Central memory CD4-positive, alpha-beta T cell (primary cell): Measurements from ENCODE around the gene ERV3-1.
A peak's percentile ranks its signal among the peaks of the same experiment; 100 is the strongest.
"Not testable (repeated sequence)": the region's sequence is repeated elsewhere in the genome, so short reads cannot be mapped to it uniquely, and the experiment has no call there.

Experiments used
- DNase-seq: peaks from one replicate; pipeline ENCODE4 v3.0.0; 2022
- total RNA-seq, 3 experiments: gene quantifications; one replicate each; lab custom pipeline; 2026; lab: John Stamatoyannopoulos, UW

The ERV3-1 gene, protein sequence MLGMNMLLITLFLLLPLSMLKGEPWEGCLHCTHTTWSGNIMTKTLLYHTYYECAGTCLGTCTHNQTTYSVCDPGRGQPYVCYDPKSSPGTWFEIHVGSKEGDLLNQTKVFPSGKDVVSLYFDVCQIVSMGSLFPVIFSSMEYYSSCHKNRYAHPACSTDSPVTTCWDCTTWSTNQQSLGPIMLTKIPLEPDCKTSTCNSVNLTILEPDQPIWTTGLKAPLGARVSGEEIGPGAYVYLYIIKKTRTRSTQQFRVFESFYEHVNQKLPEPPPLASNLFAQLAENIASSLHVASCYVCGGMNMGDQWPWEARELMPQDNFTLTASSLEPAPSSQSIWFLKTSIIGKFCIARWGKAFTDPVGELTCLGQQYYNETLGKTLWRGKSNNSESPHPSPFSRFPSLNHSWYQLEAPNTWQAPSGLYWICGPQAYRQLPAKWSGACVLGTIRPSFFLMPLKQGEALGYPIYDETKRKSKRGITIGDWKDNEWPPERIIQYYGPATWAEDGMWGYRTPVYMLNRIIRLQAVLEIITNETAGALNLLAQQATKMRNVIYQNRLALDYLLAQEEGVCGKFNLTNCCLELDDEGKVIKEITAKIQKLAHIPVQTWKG
- total RNA-seq = 3.1 to 16.6 (median 5.4) reads per million in 3 experiments

DNA sequence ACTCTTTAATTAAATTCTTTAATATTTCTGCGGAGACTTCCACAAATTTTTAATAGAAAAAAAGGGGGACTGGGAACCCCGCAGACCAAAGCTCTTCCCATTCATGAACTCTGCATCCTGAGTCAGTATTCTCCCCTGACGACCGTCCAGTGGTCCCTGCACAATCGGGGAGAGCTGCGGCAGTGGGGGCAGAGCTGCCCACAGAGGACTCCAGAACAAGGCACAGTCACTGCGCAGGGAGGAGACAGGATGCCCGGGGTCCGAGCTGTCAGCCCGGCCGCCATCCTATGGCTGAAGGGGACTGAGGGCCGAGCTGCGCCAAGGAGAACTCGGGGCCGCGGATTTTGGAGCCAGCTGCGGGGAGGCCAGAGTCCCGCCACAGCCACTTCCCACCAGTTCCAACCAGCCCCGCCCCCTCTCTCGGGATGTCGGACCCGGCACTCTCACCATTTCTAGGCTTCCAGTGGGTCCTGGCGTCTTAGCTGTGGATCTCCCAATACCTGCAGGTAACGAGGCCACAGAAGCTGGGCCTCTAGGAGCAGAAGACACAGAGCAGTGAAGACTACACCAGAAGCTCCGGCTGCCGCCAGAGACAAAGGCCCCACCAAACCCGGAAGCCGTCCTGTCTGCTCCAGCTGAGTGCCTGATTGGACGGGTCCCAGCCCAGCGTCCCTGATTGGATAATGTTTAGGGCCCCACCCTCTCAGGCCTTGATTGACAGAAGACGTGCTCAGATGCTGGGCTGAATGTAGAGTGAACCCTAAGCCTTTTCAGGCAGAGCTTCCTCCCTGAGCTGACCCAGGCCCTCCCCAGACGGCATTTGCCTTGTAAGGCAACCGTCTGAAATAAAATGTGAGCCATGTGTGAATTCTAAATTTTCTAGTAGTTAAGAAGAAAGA lies at the start of gene ERV3-1:
Gene ERV3-1, minus strand, starts transcription at position 594 of the 899 bp plus-strand sequence. CDS start 13,661 bp downstream, outside the sequence.
- peak; percentile 93 for DNase-seq

DNA sequence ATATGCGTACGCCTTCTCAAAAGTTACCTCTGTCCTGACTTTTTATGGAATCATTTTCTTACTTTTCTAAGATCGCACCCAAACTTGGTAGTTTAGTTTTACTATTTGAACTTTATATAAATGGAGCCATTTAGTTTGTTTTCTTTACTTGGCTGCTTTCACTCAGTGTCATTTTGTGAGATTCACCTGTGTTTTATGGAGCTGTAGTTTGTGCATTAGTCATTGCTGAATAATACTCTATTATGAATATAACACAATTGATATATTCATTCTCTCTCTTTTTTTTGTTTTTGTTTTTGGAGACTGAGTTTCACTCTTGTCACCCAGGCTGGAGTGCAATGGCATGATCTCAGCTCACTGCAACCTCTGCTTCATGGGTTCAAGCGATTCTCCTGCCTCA lies 49.3 kb upstream of the ERV3-1 start:
- not testable (repeated sequence) for DNase-seq

DNA sequence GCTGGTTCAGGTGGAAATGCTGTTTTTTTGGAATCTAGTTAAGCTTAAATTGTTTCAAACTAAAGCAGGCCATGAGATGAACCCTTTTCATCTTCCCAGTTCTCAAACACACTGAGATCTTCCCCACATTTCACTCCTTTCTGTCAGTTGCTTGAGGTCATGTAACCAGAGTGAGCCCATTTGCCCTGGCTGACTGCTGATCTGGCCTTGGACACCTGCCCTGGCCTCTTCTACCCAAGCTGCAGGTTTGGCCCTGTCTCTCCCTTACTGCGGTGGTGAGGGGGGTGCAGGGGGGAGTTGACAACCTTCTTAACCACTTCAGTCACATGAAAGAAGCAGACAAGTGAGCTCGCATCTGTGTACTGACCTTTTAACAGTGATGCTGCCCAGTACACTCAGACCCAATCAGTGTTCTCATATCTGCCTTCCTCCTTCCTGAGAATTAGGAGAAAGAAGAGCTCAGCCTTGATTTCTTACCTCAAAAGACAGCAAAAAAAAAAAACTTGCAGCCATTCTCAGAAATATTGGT lies 48.0 kb upstream of the ERV3-1 start:
- DNase-seq = not testable (repeated sequence)

DNA sequence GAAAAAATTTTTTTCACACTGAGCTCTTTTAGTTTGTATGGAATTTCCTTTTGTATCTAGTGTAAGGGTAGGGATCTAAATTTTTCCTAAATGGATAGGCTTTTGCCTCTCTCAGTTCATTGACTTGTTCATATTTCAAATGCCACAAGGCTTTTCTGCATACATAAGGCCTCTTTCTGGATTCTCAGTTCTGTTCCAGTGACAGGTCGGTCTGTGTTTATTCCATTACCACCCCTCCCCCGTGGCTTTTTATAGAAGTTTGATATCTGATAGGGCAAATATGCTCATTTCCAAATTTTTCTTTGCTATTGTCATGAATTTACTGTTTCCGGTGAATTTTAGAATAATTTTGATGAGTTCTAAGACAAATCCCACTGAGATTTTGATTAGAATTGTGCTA lies 45.2 kb upstream of the ERV3-1 start:
- not testable (repeated sequence) for DNase-seq

DNA sequence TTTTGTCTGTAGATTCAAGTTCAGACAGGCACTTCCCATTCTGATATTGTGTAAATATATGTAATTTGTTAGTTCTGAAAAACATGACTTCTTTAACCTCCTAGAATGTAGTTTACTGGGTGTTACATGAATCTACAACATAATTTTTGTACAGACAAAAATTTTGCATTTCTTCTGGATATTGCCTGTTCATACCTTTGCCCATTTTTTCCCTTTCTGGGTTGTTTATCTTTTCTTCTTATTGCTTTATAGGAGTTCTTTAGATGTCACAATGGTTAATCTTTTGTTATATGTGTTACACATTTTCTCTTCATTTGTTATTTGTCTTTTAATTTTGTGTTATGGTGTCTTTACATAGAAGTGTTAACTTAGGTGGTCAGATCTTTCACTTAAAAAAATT lies 44.7 kb upstream of the ERV3-1 start:
- DNase-seq = not testable (repeated sequence)

DNA sequence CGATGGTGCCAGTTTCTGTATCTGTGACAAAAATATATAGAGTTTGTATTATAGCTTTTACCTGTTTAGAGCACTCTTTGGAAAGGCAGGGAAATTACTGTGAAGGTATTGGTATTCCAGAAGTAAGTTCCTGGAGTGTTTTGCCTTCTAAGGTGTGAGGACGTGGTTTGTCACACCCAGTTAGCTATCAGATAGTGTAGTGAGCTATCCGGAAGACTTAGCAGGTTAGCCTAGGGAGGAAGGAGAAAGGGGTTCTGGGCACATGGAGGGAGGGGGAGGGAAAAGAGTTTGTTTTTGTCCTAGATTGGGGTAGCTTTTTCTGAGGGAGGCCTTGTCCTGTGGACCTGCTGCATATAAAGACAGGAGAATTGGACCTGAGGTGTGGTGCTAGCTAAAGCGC lies 39.8 kb upstream of the ERV3-1 start:
- DNase-seq = not testable (repeated sequence)

DNA sequence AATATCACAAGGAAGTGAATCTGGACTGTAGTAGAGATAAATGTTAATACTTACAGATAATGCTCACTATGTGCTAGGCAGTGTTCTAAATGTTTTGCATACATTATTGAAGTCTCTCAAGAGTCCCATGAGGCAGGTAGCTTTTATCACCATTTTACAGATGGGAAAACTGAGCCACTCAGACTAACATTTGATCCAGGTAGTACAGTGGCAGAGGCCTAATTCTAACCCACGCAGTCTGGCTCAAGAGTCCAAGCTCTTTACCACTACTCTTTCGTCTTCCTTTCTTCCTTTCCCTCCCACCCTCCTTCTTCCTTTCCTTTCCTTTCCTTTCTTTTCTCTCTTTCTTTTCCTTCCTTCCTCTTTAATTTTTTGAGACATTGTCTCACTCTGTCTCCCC lies 39.1 kb upstream of the ERV3-1 start:
- DNase-seq = not testable (repeated sequence)

DNA sequence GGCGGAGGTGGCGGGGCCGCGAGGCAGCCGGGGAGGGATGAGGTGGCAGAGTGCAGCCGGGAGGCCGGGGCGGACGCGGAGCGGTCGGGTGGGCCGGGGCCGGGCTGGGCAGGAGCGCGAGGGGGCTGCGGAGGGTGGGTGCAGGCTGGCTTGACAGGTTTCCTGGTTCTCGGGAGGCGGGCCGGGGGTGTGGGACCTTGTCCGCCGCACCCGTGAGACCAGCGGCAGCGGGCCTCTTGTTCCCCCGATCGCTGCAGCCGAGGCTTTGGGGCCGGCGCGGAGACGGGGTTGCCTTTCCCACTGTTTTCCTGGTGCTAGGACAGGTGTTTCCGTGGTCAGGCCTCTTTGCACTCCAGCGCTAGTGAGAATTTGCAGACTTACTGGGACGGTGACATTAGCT lies 32.3 kb upstream of the ERV3-1 start:
- DNase-seq = peak; percentile 3

DNA sequence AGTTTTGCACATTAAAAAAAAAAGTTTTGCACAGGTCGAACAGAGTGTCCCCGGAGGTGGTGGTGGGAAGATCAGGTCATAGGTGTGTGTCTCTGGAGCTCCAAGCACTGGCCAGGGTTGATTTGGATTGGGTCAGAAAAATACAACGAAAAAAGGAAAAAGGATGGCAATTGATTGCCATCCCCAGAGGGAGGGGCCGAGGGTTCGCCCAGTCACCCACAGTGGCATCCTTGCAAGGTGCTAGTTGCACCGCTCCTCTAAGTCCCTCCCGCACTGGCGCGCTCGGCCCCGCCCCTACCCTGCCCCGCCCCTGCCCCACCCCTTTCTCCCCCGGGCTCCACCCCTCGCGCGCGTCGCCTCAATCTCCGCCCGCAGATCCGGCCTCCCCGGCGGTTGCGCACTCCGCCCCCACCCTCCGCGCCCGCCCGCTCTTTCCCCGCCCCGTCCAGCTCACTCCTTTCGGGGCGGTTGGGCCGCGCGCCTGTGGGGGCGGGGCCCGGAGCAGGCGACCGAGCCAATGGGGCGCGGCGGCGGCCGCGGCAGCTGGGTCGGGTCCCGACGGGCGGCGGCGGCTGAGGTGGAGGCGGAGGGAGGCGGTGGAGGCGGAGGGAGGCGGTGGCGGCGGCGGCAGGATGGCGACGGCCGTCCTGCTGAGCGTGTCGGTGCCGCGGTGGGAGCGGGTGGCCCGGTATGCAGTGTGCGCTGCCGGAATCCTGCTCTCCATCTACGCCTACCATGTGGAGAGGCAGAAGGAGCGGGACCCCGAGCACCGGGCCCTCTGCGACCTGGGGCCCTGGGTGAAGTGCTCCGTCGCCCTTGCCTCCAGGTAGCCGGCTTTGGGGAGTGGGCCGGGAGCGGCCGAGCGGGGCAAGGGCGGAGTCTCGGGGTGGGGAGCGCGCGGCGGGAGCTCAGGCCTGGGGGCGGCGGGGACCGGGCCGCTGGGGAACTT lies 31.5 kb upstream of the ERV3-1 start:
- peak; percentile 91 for DNase-seq

DNA sequence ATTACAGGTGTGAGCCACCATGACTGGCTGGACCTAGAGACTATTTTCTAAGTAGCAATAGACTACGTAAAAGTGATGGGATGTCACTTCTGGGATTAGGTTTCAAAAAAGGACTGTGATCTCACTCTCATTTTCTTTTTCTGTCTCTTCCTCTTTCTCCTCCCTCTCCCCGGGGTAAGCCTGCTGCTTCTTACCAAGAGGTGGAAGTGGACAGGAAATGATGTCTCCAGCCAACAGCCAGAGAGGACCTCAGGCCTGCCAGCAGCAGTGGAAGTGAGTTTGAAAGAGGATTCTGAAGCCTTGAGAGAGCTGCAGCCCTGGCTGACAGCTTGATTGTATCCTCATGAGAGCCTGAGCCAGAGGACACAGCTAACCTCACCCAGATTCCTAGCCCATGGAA lies 30.0 kb upstream of the ERV3-1 start:
- DNase-seq = not testable (repeated sequence)

DNA sequence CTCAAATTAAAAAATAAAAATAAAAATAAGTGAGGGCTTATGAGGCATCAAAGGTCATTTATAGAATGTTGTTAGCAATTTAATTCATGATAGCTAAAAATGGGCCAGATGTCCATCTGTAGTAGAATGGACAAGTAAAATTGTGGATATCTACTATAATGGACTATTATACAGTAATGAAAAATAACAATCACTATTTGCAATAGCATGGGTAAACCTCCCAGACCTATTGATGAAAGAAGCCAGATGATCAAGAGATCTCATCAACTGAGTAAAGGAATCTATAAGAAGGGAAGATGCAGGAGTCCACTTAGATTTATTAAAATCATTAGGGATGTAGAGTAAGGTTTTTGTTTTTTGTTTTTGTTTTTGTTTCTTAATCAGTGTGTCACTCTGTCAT lies 29.0 kb upstream of the ERV3-1 start:
- DNase-seq = not testable (repeated sequence)

DNA sequence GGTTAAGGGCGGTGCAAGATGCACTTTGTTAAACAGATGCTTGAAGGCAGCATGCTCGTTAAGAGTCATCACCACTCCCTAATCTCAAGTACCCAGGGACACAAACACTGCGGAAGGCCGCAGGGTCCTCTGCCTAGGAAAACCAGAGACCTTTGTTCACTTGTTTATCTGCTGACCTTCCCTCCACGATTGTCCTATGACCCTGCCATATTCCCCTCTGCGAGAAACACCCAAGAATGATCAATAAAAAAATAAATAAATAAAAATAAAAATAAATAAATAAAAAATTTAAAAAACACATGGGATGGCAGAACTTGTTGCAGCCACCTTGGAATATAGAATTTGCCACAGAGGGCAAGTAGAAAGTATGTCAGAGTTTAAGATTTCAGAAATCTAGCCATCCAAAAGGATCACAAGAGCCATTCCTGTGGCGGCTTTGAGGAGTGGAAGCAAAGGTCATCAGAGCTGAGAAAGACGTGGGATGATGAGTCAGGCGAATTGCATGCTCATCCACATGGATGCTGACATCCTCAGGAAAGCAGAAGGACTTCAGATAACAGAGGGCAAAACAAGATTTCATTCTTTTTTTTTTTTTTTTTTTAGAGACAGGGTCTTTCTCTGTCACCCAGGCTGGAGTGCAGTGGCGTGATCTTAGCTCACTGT lies 27.8 kb upstream of the ERV3-1 start:
- DNase-seq = not testable (repeated sequence)

DNA sequence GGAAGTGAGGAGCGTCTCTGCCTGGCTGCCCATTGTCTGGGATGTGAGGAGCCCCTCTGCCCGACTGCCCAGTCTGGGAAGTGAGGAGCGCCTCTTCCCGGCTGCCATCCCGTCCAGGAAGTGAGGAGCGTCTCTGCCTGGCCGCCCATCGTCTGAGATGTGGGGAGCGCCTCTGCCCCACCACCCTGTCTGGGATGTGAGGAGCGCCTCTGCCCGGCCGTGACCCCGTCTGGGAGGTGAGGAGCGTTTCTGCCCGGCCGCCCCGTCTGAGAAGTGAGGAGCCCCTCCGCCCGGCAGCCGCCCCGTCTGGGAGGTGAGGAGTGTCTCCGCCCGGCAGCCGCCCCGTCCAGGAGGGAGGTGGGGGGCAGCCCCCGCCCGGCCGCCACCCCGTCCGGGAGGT lies 26.9 kb upstream of the ERV3-1 start:
- DNase-seq = not testable (repeated sequence)

DNA sequence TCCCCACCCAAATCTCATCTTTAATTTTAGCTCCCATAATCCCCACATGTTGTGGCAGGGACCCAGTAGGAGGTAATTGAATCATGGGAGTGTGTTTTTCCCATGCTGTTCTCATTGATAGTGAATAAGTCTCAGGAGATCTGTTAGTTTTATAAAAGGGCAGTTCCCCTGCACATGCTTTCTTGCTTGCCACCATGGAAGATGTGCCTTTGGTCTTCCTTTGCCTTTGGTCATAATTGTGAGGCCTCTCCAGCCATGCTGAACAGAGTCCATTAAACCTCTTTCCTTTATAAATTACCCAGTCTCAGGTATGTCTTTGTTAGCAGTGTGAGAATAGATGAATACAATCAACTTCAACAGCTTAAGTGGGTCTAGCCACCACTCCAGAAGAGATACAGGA lies 18.5 kb upstream of the ERV3-1 start:
- DNase-seq = not testable (repeated sequence)

DNA sequence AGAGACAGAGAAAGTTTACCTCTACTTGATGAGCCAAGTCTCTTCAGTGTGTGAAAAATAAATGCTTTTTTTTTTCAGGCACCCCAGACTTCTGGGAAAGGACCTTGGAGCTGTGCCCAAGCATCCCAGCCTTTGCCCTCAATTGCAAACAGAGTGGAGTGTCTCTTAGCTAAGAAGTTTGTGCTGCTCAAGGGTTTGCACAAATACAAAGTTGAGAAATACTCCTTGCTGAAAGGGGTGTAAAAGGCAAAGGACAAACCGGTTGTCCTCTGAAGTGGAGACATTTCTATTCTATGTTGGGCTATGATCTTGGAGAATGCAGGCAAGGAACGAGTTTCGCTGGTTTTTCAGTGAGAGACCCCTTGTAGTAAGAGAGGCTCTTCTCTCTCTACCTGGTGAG lies 14.5 kb upstream of the ERV3-1 start:
- DNase-seq = not testable (repeated sequence)

DNA sequence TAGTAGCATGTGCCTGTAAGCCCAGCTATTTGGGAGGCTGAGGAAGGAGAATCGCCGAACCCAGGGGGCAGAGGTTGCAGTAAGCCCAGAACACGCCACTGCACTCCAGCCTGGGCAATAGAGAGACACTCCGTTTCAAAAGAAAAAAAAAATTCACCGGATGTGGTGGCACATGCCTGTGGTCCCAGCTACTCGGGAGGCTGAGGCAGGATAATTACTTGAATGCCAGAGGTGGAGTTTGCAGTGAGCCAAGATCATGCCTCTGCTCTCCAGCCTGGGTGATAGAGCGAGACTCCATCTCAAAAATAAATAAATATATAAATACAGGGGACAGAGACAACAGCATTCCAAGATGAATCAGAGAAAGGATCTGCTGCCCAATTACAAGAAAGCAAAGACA lies 3.4 kb upstream of the ERV3-1 start:
- not testable (repeated sequence) for DNase-seq

DNA sequence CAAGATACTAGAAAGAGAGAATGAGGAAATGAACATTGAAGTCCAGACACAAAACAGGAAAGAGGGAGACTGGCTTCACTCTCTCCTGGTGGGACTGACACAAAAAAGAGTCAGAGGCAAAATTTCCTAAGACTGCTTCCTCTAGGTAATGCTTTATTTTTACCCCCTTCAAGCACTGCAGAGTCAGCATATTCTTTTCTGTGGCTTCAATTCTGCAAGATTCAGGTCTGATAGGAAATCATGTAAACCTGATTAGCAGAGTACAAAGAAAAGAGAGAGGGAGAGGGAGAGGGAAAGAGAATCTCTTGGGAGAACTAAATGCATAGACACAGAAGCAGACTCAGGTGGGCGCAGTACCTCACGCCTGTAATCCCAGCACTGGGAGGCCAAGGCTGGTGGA lies 2.9 kb upstream of the ERV3-1 start:
- DNase-seq = not testable (repeated sequence)

DNA sequence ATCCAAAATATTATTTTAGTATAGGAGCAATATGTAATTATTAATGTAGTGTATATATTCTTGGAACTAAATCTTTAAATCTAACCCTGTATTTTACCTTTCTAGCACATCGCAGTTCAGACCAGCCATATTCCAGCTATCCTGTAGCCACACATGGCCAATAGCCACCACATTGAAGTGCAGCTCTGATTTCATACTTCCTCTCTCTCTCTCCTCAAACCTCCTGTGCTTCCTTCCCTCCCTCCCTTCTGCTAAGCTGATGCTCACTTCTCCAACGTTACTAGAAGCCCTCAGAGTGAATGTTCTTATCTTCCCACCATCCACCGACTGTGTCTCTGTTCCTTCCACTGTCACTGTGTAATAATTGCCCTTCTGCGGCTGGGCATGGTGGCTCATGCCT lies 549 bp upstream of the ERV3-1 start:
- DNase-seq = peak; percentile 6

DNA sequence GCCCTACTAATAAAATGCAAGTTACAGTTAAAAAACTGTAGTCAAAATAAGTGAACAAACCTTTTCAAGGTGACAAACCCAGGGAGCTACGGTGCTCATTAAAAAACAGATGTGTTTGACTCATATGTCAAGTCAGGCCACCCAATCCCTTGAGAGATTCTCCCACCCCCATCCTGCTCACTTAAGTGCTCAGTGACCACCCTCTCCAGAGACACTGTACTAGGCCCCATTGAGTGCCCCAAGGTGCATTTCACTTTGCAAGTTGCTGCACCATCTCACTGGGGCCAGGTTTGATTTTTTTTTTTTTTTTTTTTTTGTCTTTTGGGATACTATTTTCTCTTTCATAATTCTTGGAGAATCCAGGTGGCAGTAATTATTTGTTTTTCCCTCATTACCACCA lies 1.9 kb downstream of the ERV3-1 start:
- no peak for DNase-seq

DNA sequence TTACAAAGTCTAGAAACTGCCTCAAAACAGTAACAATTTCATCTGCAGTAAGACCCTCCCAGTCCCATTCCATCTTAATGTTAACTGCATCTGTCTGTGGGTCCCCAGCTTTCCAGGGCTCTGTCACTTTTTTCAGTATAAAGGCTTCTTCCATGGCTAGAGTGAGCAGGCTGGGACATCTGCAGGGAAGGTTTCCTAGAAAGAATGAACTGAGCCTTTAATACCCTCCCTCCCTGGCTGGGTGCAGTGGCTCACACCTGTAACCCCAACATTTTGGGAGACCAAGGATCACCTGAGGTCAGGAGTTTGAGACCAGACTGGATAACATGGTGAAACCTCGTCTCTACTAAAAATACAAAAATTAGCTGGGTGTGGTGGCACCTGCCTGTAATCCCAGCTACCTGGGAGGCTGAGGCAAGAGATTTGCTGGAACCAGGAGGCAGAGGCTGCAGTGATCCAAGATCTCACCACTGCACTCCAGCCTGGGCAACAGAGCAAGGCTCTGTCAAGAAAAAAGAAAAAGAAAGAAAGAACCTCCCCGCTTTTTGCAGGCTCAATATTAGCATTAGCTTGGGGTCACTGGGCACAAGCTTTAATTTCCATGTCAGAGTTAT lies 3.4 kb downstream of the ERV3-1 start:
- DNase-seq = no peak
